ENCODE results near the gene GTF2A1L. TPM values are rescaled to one million over a fixed set of nuclear protein-coding genes. Genes with fewer than 3 reads are reported as not detected.

GTF2A1L gene
- total RNA-seq, 2 experiments from 2014 or later: not detected

- H3K36me3 ChIP-seq (ENCODE audit: insufficient read depth, low read length): no peaks in the 10 kb centered on the region
- no peak overlapping the region for H3K4me3 ChIP-seq (ENCODE audit: low read depth, low read length, poor library complexity, severe bottlenecking)
- no peaks in the 10 kb centered on the region for H3K9me2 ChIP-seq (ENCODE audit: insufficient read depth, low read length)
- no peak overlapping the region for H3K27ac ChIP-seq (ENCODE audit: low read depth, low read length, poor library complexity, severe bottlenecking)
- CTCF ChIA-PET (ENCODE audit: unreplicated experiment): no interaction called here
- H3K9me3 ChIP-seq (ENCODE audit: low read length): no peaks in the 10 kb centered on the region
- H3K4me1 ChIP-seq (ENCODE audit: insufficient read depth, low read length, poor library complexity, severe bottlenecking): no peaks in the 10 kb centered on the region
- H3K4me2 ChIP-seq (ENCODE audit: low read length): no peak overlapping the region
- no TSS peak for BruUV-seq (replicated peaks)
- no peaks in the 10 kb centered on the region for H4K20me1 ChIP-seq (ENCODE audit: insufficient read depth, low read length)
- TF ChIP-seq EZH2phosphoT487 (IDR thresholded peaks at IDR 0.05; ENCODE audit: borderline replicate concordance, low read depth, low read length) (no peak), CTCF (conservative IDR thresholded peaks at IDR 0.05; ENCODE audit: low read length) (no peak)
- DNase-seq (ENCODE audit: low spot score): no peak
- intact Hi-C loops (cut with micrococcal nuclease; ENCODE audit: unreplicated experiment): no loop called here
- no peak overlapping the region for H2AFZ ChIP-seq (ENCODE audit: low read length)
- POLR2A ChIA-PET: interaction anchor here (1.3 kb wide), 1 partner anchor 12 kb away, joined by 5 read pairs; no protein-coding TSS in a partner anchor
- no peaks in the 10 kb centered on the region for H3K79me2 ChIP-seq (ENCODE audit: insufficient read depth, low read depth, low read length)
These were observed 98.3 kb downstream of the GTF2A1L start for GRCh38 chr2:48715956-48716355.

- no TSS peak for BruUV-seq (replicated peaks)
- intact Hi-C loops (cut with micrococcal nuclease; ENCODE audit: unreplicated experiment): no loop called here
- no peak overlapping the region for H2AFZ ChIP-seq (ENCODE audit: low read length)
- H3K9me2 ChIP-seq (ENCODE audit: insufficient read depth, low read length): no peaks in the 10 kb centered on the region
- H3K36me3 ChIP-seq (ENCODE audit: insufficient read depth, low read length): no peaks in the 10 kb centered on the region
- POLR2A ChIA-PET: interaction anchor here (0.7 kb wide), 1 partner anchor 445 kb away, joined by 3 read pairs; no protein-coding TSS in a partner anchor
- no peak for DNase-seq (ENCODE audit: low spot score)
- H3K4me3 ChIP-seq (ENCODE audit: low read depth, low read length, poor library complexity, severe bottlenecking): no peak overlapping the region
- no peaks in the 10 kb centered on the region for H3K9me3 ChIP-seq (ENCODE audit: low read length)
- H3K4me2 ChIP-seq (ENCODE audit: low read length): no peak overlapping the region
- no peak overlapping the region for H3K27ac ChIP-seq (ENCODE audit: low read depth, low read length, poor library complexity, severe bottlenecking)
- H4K20me1 ChIP-seq (ENCODE audit: insufficient read depth, low read length): no peaks in the 10 kb centered on the region
- TF ChIP-seq CTCF (conservative IDR thresholded peaks at IDR 0.05; ENCODE audit: low read length) (no peak), EZH2phosphoT487 (IDR thresholded peaks at IDR 0.05; ENCODE audit: borderline replicate concordance, low read depth, low read length) (no peak)
- CTCF ChIA-PET (ENCODE audit: unreplicated experiment): no interaction called here
- no peaks in the 10 kb centered on the region for H3K4me1 ChIP-seq (ENCODE audit: insufficient read depth, low read length, poor library complexity, severe bottlenecking)
- H3K79me2 ChIP-seq (ENCODE audit: insufficient read depth, low read depth, low read length): no peaks in the 10 kb centered on the region
These were observed 100.2 kb downstream of the GTF2A1L start for GRCh38 chr2:48717846-48718245.

GRCh38 chr2:48719480-48720177 lies 102.0 kb downstream of the GTF2A1L start:
- BruUV-seq (replicated peaks): no TSS peak
- no peaks in the 10 kb centered on the region for H3K9me3 ChIP-seq (ENCODE audit: low read length)
- no peak overlapping the region for H3K4me2 ChIP-seq (ENCODE audit: low read length)
- H3K4me3 ChIP-seq (ENCODE audit: low read depth, low read length, poor library complexity, severe bottlenecking): no peak overlapping the region
- no peak for TF ChIP-seq CTCF (conservative IDR thresholded peaks at IDR 0.05; ENCODE audit: low read length)
- no peak for TF ChIP-seq EZH2phosphoT487 (IDR thresholded peaks at IDR 0.05; ENCODE audit: borderline replicate concordance, low read depth, low read length)
- H2AFZ ChIP-seq (ENCODE audit: low read length): no peak overlapping the region
- H3K79me2 ChIP-seq (ENCODE audit: insufficient read depth, low read depth, low read length): no peaks in the 10 kb centered on the region
- H4K20me1 ChIP-seq (ENCODE audit: insufficient read depth, low read length): no peaks in the 10 kb centered on the region
- H3K36me3 ChIP-seq (ENCODE audit: insufficient read depth, low read length): no peaks in the 10 kb centered on the region
- CTCF ChIA-PET (ENCODE audit: unreplicated experiment): no interaction called here
- no peaks in the 10 kb centered on the region for H3K4me1 ChIP-seq (ENCODE audit: insufficient read depth, low read length, poor library complexity, severe bottlenecking)
- POLR2A ChIA-PET: no interaction called here
- no peaks in the 10 kb centered on the region for H3K9me2 ChIP-seq (ENCODE audit: insufficient read depth, low read length)
- no peak for DNase-seq (ENCODE audit: low spot score)
- intact Hi-C loops (cut with micrococcal nuclease; ENCODE audit: unreplicated experiment): no loop called here
- no peak overlapping the region for H3K27ac ChIP-seq (ENCODE audit: low read depth, low read length, poor library complexity, severe bottlenecking)
